Fibroblast of pulmonary artery (primary cell): ENCODE results near the gene PASK.
A peak's percentile ranks its signal among the peaks of the same experiment; 100 is the strongest.

Experiments used
- DNase-seq: peaks from one replicate; pipeline ENCODE4 v3.0.0-alpha.2; 2010; ENCODE audit warnings: low read depth
- H3K4me3 ChIP-seq: replicated peaks from 2 replicates; pipeline ENCODE4 v1.5.1; 2011; ENCODE audit warnings: low read depth, mild to moderate bottlenecking, control low read depth, low read length, moderate library complexity
- TF ChIP-seq, protein P1 (sequence below): IDR thresholded peaks from 2 replicates; pipeline ENCODE4 v1.5.1; 2011; ENCODE audit warnings: mild to moderate bottlenecking, control low read depth, low read length, inconsistent platforms; ENCODE audit errors: missing control alignments

Gene PASK

DNA sequence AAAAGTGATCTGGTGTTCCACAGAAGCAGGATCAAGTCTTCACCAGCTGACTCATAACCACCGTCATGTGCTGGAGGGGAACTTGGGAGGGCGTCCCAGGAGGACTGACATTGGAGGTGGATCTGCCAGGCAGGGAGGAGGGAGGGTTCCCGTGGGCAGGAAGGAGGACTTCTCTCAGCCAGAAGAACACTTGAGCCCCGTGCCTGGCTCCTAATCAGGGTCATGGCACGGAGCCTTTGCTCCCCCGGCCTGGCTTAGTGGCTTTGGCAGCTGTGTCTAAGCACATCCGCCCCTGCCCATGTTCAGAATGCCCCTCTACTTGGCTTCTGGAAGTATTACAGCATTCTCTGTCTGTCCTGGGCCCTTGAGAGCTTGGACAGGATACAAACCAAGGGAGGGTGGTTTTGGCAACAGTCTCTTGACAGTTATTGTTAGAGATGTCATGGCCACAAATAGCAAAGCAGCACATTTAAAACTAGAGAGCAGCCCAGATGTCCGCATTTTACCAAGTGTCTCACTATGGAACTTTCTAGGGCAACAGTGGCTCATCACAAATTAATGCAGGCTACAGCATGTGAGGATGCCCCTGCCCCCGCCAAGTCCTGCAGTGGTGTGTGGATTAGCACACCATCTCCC is 12.5 kb upstream of the PASK start:
- DNase-seq: peak; percentile 89

DNA sequence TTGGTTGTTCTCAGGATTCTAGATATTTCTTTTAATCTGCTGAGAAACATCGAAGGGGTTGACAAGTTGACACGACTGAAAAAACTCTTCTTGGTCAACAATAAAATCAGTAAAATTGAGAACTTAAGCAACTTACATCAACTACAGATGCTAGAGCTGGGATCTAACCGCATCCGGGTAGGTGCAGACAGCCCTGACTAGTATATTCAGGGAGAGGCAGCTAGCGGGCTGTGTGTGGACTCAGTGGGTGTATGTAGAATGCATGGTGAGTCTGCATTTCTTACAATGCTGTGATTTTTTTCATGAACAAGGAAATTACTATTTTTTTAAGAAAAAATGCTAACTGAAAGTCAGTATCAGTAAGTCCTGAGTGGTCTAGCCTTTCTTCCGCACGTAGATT is 11.0 kb upstream of the PASK start:
- no peak overlapping the region for H3K4me3 ChIP-seq
- DNase-seq: no peak
- TF ChIP-seq, protein P1, sequence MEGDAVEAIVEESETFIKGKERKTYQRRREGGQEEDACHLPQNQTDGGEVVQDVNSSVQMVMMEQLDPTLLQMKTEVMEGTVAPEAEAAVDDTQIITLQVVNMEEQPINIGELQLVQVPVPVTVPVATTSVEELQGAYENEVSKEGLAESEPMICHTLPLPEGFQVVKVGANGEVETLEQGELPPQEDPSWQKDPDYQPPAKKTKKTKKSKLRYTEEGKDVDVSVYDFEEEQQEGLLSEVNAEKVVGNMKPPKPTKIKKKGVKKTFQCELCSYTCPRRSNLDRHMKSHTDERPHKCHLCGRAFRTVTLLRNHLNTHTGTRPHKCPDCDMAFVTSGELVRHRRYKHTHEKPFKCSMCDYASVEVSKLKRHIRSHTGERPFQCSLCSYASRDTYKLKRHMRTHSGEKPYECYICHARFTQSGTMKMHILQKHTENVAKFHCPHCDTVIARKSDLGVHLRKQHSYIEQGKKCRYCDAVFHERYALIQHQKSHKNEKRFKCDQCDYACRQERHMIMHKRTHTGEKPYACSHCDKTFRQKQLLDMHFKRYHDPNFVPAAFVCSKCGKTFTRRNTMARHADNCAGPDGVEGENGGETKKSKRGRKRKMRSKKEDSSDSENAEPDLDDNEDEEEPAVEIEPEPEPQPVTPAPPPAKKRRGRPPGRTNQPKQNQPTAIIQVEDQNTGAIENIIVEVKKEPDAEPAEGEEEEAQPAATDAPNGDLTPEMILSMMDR: no peak

More for the DNA sequence above, 12.5 kb upstream of the PASK start:
- TF ChIP-seq, protein P1: no peak
- H3K4me3 ChIP-seq: no peak overlapping the region

DNA sequence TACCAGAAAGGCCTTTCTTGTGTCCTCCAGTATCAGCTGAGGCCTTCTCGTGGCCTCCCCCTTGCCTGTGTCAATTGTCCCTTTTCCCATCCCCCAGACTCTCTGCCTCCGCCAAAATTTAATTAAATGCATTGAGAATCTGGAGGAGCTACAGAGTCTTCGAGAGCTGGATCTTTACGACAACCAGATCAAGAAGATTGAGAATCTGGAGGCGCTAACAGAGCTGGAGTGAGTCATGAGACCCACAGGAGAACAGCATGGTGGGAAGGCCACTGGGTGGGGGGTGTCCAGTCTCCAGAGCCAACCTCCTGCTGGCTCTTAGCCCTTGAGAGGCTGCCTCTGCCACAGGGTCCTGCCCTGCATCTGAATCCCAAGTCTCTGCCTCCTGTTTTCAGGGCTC is 9.8 kb upstream of the PASK start:
- no peak overlapping the region for H3K4me3 ChIP-seq
- TF ChIP-seq, protein P1: no peak
- DNase-seq: no peak

DNA sequence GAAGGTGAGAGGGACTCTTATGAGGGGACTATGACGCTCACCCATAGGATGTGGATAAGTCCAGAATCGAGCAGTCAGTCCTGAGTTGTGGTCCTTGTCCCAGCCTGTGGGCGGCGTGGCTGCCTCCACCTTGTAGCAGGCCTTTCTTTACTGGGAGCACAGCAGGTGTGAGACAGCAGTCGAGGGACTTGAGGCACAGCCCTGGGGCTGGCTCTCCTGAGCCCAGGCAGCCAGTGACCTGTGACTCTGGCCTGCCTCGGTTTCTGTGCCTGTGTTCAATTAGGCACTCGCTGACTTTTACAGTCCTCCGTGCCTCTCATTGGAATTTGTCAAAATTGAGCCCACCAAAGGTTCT is 9.3 kb upstream of the PASK start:
- no peak for DNase-seq
- TF ChIP-seq, protein P1: no peak

DNA sequence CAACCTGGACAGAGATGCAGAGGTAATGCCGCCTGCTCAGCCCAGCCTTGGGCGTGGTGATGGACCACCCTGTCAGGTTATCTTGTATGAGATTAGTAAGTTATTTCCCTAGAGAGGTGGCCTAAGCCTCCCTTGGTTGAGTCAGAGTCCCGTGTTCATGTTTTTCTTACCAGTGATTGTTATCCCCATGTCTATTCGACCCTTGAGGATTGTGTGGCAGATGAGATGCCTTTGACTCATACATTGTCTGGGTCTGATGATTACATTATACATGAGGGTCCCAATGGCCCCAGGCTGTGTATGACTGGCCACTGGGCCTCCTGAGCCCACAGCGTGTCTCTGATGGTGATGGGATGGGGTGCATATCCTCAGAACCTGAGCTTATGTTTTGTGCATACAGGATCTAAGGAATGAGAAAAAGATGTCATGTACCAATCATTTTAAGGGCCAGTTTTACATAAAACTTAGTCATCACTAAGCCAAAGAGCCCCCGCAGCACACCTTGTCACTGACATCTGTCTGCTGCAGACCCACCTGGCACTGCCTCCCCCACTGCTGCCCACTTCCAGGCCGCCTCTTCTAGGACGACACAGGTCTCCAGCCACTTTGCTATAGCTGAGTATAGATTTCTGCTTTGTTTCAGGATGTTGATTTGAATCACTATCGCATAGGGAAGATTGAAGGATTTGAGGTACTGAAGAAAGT is 8.7 kb upstream of the PASK start:
- H3K4me3 ChIP-seq: no peak overlapping the region
- TF ChIP-seq, protein P1: no peak
- peak; percentile 37 for DNase-seq

More for the DNA sequence above, 9.3 kb upstream of the PASK start:
- no peak overlapping the region for H3K4me3 ChIP-seq

DNA sequence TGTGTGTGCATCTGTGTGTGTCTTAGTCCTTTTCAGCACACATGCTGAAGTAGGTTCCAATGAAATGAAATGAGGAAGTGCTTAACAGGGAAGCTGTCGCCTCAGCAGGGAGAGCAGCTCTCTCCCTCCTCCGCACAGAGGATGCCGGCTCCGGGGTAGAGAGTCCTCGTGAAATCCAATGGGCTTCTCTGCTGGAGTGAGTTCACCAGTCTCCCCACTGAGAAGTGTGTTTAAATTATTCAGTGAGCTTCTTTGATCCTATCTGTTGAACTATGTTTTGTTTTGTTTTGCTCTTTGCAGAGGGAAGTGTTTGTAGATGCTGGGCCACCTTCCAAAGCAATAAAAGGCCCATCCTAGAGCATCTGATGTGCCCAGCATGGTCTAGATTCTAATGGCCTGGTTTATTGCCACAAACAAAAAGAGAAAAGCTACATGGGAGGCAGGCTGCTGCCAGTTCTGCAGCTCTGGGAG is 7.7 kb upstream of the PASK start:
- no peak for DNase-seq
- TF ChIP-seq, protein P1: no peak
- no peak overlapping the region for H3K4me3 ChIP-seq

DNA sequence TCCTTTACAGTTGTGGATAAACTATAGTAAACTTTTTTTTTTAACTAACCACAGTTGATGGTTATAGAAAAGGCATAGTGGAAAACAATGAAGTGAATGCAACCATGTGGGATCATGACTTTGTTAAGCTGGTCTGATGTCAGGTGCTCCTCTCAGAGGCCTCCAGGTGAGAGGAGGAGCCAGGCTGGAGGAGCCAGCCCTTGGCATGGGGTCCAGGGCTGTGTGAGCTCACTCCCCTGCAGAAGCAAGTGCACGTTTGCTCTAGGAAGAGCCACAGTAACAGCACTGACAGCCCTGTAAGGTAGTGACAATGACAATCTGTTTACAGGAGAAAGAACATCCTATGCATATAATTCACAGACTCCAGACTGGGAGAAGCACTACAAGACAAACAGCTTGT is 6.7 kb upstream of the PASK start:
- H3K4me3 ChIP-seq: no peak overlapping the region
- no peak for DNase-seq
- TF ChIP-seq, protein P1: no peak
